HPDE6-E6E7 (cell line): Measurements from ENCODE around the gene TOMM6.
A peak's percentile ranks its signal among the peaks of the same experiment; 100 is the strongest.
"Not testable (repeated sequence)": the region's sequence is repeated elsewhere in the genome, so short reads cannot be mapped to it uniquely, and the experiment has no call there.

Experiments used
- DNase-seq: peaks from one replicate; pipeline ENCODE4 v3.0.0; 2011; ENCODE audit warnings: missing footprints; ENCODE audit errors: extremely low spot score

The TOMM6 gene

GRCh38 chr6:41785254-41785653, 2.2 kb upstream of the TOMM6 start:
- no peak for DNase-seq

- no peak for DNase-seq
These were observed 1.6 kb upstream of the TOMM6 start for GRCh38 chr6:41785689-41786450.

- DNase-seq, result peak; percentile 79
These were observed 859 bp upstream of the TOMM6 start for GRCh38 chr6:41786451-41787218.

GRCh38 chr6:41789390-41789724, 1.9 kb downstream of the TOMM6 start:
- no peak for DNase-seq

GRCh38 chr6:41790045-41790444, 2.6 kb downstream of the TOMM6 start:
- no peak for DNase-seq

GRCh38 chr6:41791305-41791704, 3.8 kb downstream of the TOMM6 start:
- DNase-seq, result no peak

GRCh38 chr6:41791984-41792383, 4.5 kb downstream of the TOMM6 start:
- no peak for DNase-seq

GRCh38 chr6:41796474-41796873, 9.0 kb downstream of the TOMM6 start:
- no peak for DNase-seq

- no peak for DNase-seq
These were observed 11.5 kb downstream of the TOMM6 start for GRCh38 chr6:41798901-41799558.

- no peak for DNase-seq
These were observed 12.0 kb downstream of the TOMM6 start for GRCh38 chr6:41799559-41799911.

- no peak for DNase-seq
These were observed 13.9 kb downstream of the TOMM6 start for GRCh38 chr6:41801380-41801779.

- no peak for DNase-seq
These were observed 18.6 kb downstream of the TOMM6 start for GRCh38 chr6:41805830-41806774.

- DNase-seq, result no peak
These were observed 23.6 kb downstream of the TOMM6 start for GRCh38 chr6:41811095-41811494.

- DNase-seq, result not testable (repeated sequence)
These were observed 24.5 kb downstream of the TOMM6 start for GRCh38 chr6:41811946-41812345.

GRCh38 chr6:41813469-41813868, 26.0 kb downstream of the TOMM6 start:
- no peak for DNase-seq

- no peak for DNase-seq
These were observed 26.5 kb downstream of the TOMM6 start for GRCh38 chr6:41813956-41814355.

GRCh38 chr6:41814629-41815028, 27.1 kb downstream of the TOMM6 start:
- no peak for DNase-seq

- DNase-seq, result no peak
These were observed 28.1 kb downstream of the TOMM6 start for GRCh38 chr6:41815587-41815986.

- DNase-seq, result no peak
These were observed 31.0 kb downstream of the TOMM6 start for GRCh38 chr6:41818271-41819054.

- no peak for DNase-seq
These were observed 33.8 kb downstream of the TOMM6 start for GRCh38 chr6:41821266-41821665.

- no peak for DNase-seq
These were observed 34.5 kb downstream of the TOMM6 start for GRCh38 chr6:41822021-41822420.
